PC-9 (cell line): ENCODE measurements around the gene PDE3B. TPM values are rescaled to one million over a fixed set of nuclear protein-coding genes. Genes with fewer than 3 reads are reported as not detected.

ENCODE experiments used
- BruUV-seq: library from RNA; stranded (reverse); fragments of 400-500 nt; replicated peaks from 2 replicates; lab custom pipeline; 2021; lab: Mats Ljungman, UMichigan
- CTCF ChIA-PET: fragments of 300-600 bp; sonication (Branson Sonifier 250); formaldehyde crosslinking; loops from one replicate; lab custom pipeline; 2022; ENCODE audit warnings: antibody characterized with exemption; lab: Charles Lee
- POLR2A ChIA-PET: fragments of 300-600 bp; sonication (Branson Sonifier 250); formaldehyde crosslinking; loops from one replicate; lab custom pipeline; 2022; ENCODE audit warnings: antibody characterized with exemption; ENCODE audit not compliant: unreplicated experiment; lab: Charles Lee
- DNase-seq, 2 experiments: peaks; one replicate each; pipeline versions ENCODE4 v3.0.0 to v3.0.0-alpha.2; 2015 to 2022; ENCODE audit warnings: mixed read lengths in 1 of 2
- H2AFZ ChIP-seq: fragments of 200-600 bp; sonication (generic); 2 replicates; pipeline ENCODE4 v1.8.1; 2017; ENCODE audit warnings: antibody characterized with exemption
- H3F3A ChIP-seq: fragments of 200-600 bp; sonication (generic); 2 replicates; pipeline ENCODE4 v1.8.1; 2017; ENCODE audit warnings: antibody characterized with exemption, mild to moderate bottlenecking, low read depth; ENCODE audit not compliant: insufficient read depth
- H3K27ac ChIP-seq: fragments of 200-600 bp; sonication (generic); 2 replicates; pipeline ENCODE4 v1.6.1; 2016; ENCODE audit warnings: mixed run types
- H3K27me3 ChIP-seq: fragments of 200-600 bp; sonication (generic); 2 replicates; pipeline ENCODE4 v1.6.1; 2016; ENCODE audit warnings: low read depth, mixed run types; ENCODE audit not compliant: insufficient read depth
- H3K36me3 ChIP-seq: fragments of 200-600 bp; sonication (generic); 2 replicates; pipeline ENCODE4 v1.6.1; 2016; ENCODE audit warnings: low read depth, mixed run types
- H3K4me1 ChIP-seq: fragments of 200-600 bp; sonication (generic); replicated peaks from 2 replicates; pipeline ENCODE4 v1.6.1; 2016; ENCODE audit warnings: mixed run types; ENCODE audit not compliant: insufficient read depth
- H3K4me2 ChIP-seq: fragments of 200-600 bp; sonication (generic); 2 replicates; pipeline ENCODE4 v1.6.1; 2017; ENCODE audit warnings: mixed run types
- H3K4me3 ChIP-seq: fragments of 200-600 bp; sonication (generic); 2 replicates; pipeline ENCODE4 v1.6.1; 2016; ENCODE audit warnings: mixed run types
- H3K79me2 ChIP-seq: fragments of 200-600 bp; sonication (generic); 2 replicates; pipeline ENCODE4 v1.6.1; 2017; ENCODE audit warnings: low read depth, mixed run types
- H3K9me2 ChIP-seq: fragments of 200-600 bp; sonication (generic); 2 replicates; pipeline ENCODE4 v1.8.1; 2017; ENCODE audit warnings: mild to moderate bottlenecking; ENCODE audit not compliant: insufficient read depth
- H3K9me3 ChIP-seq: fragments of 200-600 bp; sonication (generic); 2 replicates; pipeline ENCODE4 v1.8.1; 2016; ENCODE audit warnings: low read depth; ENCODE audit not compliant: insufficient read depth
- H4K20me1 ChIP-seq: fragments of 200-600 bp; sonication (generic); 2 replicates; pipeline ENCODE4 v1.8.1; 2017; ENCODE audit not compliant: insufficient read depth
- CTCF ChIP-seq: fragments of 200-600 bp; sonication (generic); conservative IDR thresholded peaks from 2 replicates; pipeline ENCODE4 v1.6.1; 2017; ENCODE audit warnings: mixed run types, antibody characterized with exemption, mild to moderate bottlenecking, moderate library complexity
- EZH2 ChIP-seq: fragments of 200-600 bp; sonication (generic); IDR thresholded peaks from 2 replicates; pipeline ENCODE4 v1.8.0; 2017; ENCODE audit warnings: antibody characterized with exemption, low read depth
- intact Hi-C: fragments of 100-400 bp; cut with micrococcal nuclease; formaldehyde crosslinking; loops from one replicate; pipeline ENCODE4 v1.10.0; 2022; ENCODE audit not compliant: unreplicated experiment
- total RNA-seq: library from RNA; stranded (reverse); gene quantifications from 2 replicates; pipeline ENCODE4 v1.2.3, GENCODE V29; 2021

The PDE3B gene
- total RNA-seq, 1 experiment from 2014 or later = not detected

- Histone ChIP-seq H3K36me3 (no peaks in the 10 kb centered on the region), H3K27me3 (no peaks in the 10 kb centered on the region), H3K9me2 (no peaks in the 10 kb centered on the region), H3K4me3 (no peak overlapping the region), H3K79me2 (no peaks in the 10 kb centered on the region), H3K9me3 (no peaks in the 10 kb centered on the region), H3F3A (no peaks in the 10 kb centered on the region), H3K27ac (no peak overlapping the region), H4K20me1 (no peaks in the 10 kb centered on the region), H3K4me1 (no peaks in the 10 kb centered on the region), H2AFZ (no peak overlapping the region), H3K4me2 (no peak overlapping the region)
- POLR2A ChIA-PET = no interaction called here
- TF ChIP-seq EZH2 = no peak
- no peak for TF ChIP-seq CTCF
- BruUV-seq = no TSS peak
- CTCF ChIA-PET = no interaction called here
- no peak for DNase-seq
- intact Hi-C loops = no loop called here
These were observed 192.2 kb downstream of the PDE3B start for GRCh38 chr11:14835496-14836492.

GRCh38 chr11:14842002-14842401, 198.4 kb downstream of the PDE3B start:
- ChIA-PET POLR2A (no interaction called here), CTCF (interaction anchor here (0.6 kb wide), 1 partner anchor 862 kb away, joined by 3 read pairs; no protein-coding TSS in a partner anchor)
- Histone ChIP-seq H4K20me1 (no peaks in the 10 kb centered on the region), H3K36me3 (no peaks in the 10 kb centered on the region), H3K4me1 (no peaks in the 10 kb centered on the region), H3K79me2 (no peaks in the 10 kb centered on the region), H3K27ac (no peak overlapping the region), H3K9me3 (no peaks in the 10 kb centered on the region), H2AFZ (no peak overlapping the region), H3K9me2 (no peaks in the 10 kb centered on the region), H3F3A (no peaks in the 10 kb centered on the region), H3K27me3 (no peaks in the 10 kb centered on the region), H3K4me2 (no peak overlapping the region), H3K4me3 (no peak overlapping the region)
- intact Hi-C loops = no loop called here
- BruUV-seq = no TSS peak
- no peak for DNase-seq
- TF ChIP-seq CTCF = no peak
- no peak for TF ChIP-seq EZH2

- no peak overlapping the region for H2AFZ ChIP-seq
- no peaks in the 10 kb centered on the region for H3K27me3 ChIP-seq
- DNase-seq = no peak
- no peaks in the 10 kb centered on the region for H3K9me2 ChIP-seq
- H4K20me1 ChIP-seq = no peaks in the 10 kb centered on the region
- CTCF ChIA-PET = no interaction called here
- BruUV-seq = no TSS peak
- H3K4me2 ChIP-seq = no peak overlapping the region
- TF ChIP-seq CTCF (no peak), EZH2 (no peak)
- no peaks in the 10 kb centered on the region for H3K4me1 ChIP-seq
- intact Hi-C loops = no loop called here
- H3K9me3 ChIP-seq = no peaks in the 10 kb centered on the region
- H3K79me2 ChIP-seq = no peaks in the 10 kb centered on the region
- no peaks in the 10 kb centered on the region for H3F3A ChIP-seq
- H3K36me3 ChIP-seq = no peaks in the 10 kb centered on the region
- POLR2A ChIA-PET = no interaction called here
- no peak overlapping the region for H3K27ac ChIP-seq
- no peak overlapping the region for H3K4me3 ChIP-seq
These were observed 209.1 kb downstream of the PDE3B start for GRCh38 chr11:14852571-14853177.
